Mesenchymal stem cell (in vitro differentiated cells and primary cell): Measurements from ENCODE around the gene MAP4K3.

Experiments used
- DNase-seq: peaks from one replicate; pipeline ENCODE4 v3.0.0-alpha.2; 2013
- H2AFZ ChIP-seq: one replicate; pipeline ENCODE4 v1.6.1; 2013; ENCODE audit warnings: low read depth, mild to moderate bottlenecking, control low read depth, inconsistent platforms, low read length, moderate library complexity
- H2AK5ac ChIP-seq: 2 replicates; pipeline ENCODE4 v1.6.1; 2013; ENCODE audit warnings: low read length, moderate library complexity, mild to moderate bottlenecking, inconsistent platforms; ENCODE audit not compliant: severe bottlenecking
- H2BK120ac ChIP-seq: one replicate; pipeline ENCODE4 v1.6.1; 2013; ENCODE audit warnings: low read depth, mild to moderate bottlenecking, inconsistent platforms, low read length, moderate library complexity
- H2BK12ac ChIP-seq, 2 experiments: one replicate each; pipeline ENCODE4 v1.6.1; 2013; ENCODE audit warnings: inconsistent platforms in 2 of 2, low read length in 2 of 2, mild to moderate bottlenecking in 2 of 2, moderate library complexity in 2 of 2, control low read depth in 1 of 2
- H2BK15ac ChIP-seq: one replicate; pipeline ENCODE4 v1.6.1; 2013; ENCODE audit warnings: mild to moderate bottlenecking, low read depth, inconsistent platforms; ENCODE audit not compliant: poor library complexity, severe bottlenecking
- H2BK5ac ChIP-seq: 2 replicates; pipeline ENCODE4 v1.6.1; 2013; ENCODE audit warnings: low read depth, mild to moderate bottlenecking, low read length, control low read depth, inconsistent platforms; ENCODE audit not compliant: poor library complexity, severe bottlenecking
- H3K14ac ChIP-seq, 2 experiments: one replicate each; pipeline ENCODE4 v1.6.1; 2013; ENCODE audit warnings: inconsistent platforms in 2 of 2, low read length in 2 of 2, control low read depth in 1 of 2, mild to moderate bottlenecking in 1 of 2, moderate library complexity in 1 of 2
- H3K18ac ChIP-seq, 2 experiments: one replicate each; pipeline ENCODE4 v1.6.1; 2013; ENCODE audit warnings: inconsistent platforms in 2 of 2, low read length in 2 of 2, control low read depth in 1 of 2, low read depth in 1 of 2, mild to moderate bottlenecking in 1 of 2
- H3K23ac ChIP-seq, 2 experiments: one replicate each; pipeline ENCODE4 v1.6.1; 2013; ENCODE audit warnings: inconsistent platforms in 2 of 2, low read length in 2 of 2, mild to moderate bottlenecking in 2 of 2, moderate library complexity in 2 of 2, control low read depth in 1 of 2
- H3K27ac ChIP-seq: 2 replicates; pipeline ENCODE4 v1.5.1; 2013; ENCODE audit warnings: mild to moderate bottlenecking, moderate library complexity, low read length, control low read depth, inconsistent platforms; ENCODE audit not compliant: poor library complexity, severe bottlenecking
- H3K27me3 ChIP-seq, 2 experiments: 2 replicates each; pipeline versions ENCODE4 v1.6.1 to v1.7.0; 2013; ENCODE audit warnings: low read length in 2 of 2, mild to moderate bottlenecking in 2 of 2, moderate library complexity in 2 of 2, control low read depth in 1 of 2, inconsistent platforms in 1 of 2; ENCODE audit not compliant: control insufficient read depth in 1 of 2, insufficient read depth in 1 of 2
- H3K36me3 ChIP-seq, 2 experiments: 2 replicates each; pipeline versions ENCODE4 v1.6.1 to v1.7.0; 2013; ENCODE audit warnings: low read length in 2 of 2, control low read depth in 1 of 2, inconsistent platforms in 1 of 2, low read depth in 1 of 2, mild to moderate bottlenecking in 1 of 2; ENCODE audit not compliant: insufficient read depth in 2 of 2, control insufficient read depth in 1 of 2
- H3K4ac ChIP-seq, 2 experiments: one replicate each; pipeline ENCODE4 v1.6.1; 2013; ENCODE audit warnings: inconsistent platforms in 2 of 2, low read length in 2 of 2, mild to moderate bottlenecking in 2 of 2, moderate library complexity in 2 of 2, control low read depth in 1 of 2, low read depth in 1 of 2
- H3K4me1 ChIP-seq: 2 replicates; pipeline ENCODE4 v1.6.1; 2013; ENCODE audit warnings: low read depth, low read length, control low read depth; ENCODE audit not compliant: control insufficient read depth, insufficient read depth
- H3K4me2 ChIP-seq: 2 replicates; pipeline ENCODE4 v1.6.1; 2013; ENCODE audit warnings: low read length, mild to moderate bottlenecking, inconsistent platforms; ENCODE audit not compliant: poor library complexity, severe bottlenecking
- H3K4me3 ChIP-seq, 2 experiments: 2 replicates each; pipeline versions ENCODE4 v1.5.1 to v1.7.0; 2013; ENCODE audit warnings: low read length in 2 of 2, mild to moderate bottlenecking in 2 of 2, control low read depth in 1 of 2, low read depth in 1 of 2; ENCODE audit not compliant: insufficient read depth in 1 of 2
- H3K79me1 ChIP-seq: replicated peaks from 2 replicates; pipeline ENCODE4 v1.6.1; 2013; ENCODE audit warnings: mild to moderate bottlenecking, control low read depth, low read length, inconsistent platforms; ENCODE audit not compliant: poor library complexity, severe bottlenecking
- H3K9ac ChIP-seq: 2 replicates; pipeline ENCODE4 v1.7.0; 2013; ENCODE audit warnings: mild to moderate bottlenecking, low read length, moderate library complexity
- H3K9me3 ChIP-seq: 2 replicates; pipeline ENCODE4 v1.7.0; 2013; ENCODE audit warnings: mild to moderate bottlenecking, low read length; ENCODE audit not compliant: control insufficient read depth
- H4K8ac ChIP-seq: one replicate; pipeline ENCODE4 v1.6.1; 2013; ENCODE audit warnings: inconsistent platforms, mild to moderate bottlenecking, low read length, moderate library complexity
- H4K91ac ChIP-seq: one replicate; pipeline ENCODE4 v1.6.1; 2013; ENCODE audit warnings: mild to moderate bottlenecking, low read length, inconsistent platforms
- WGBS: methylation state at CpG from one replicate; pipeline ENCODE4 v1.1.7; 2013; ENCODE audit warnings: mixed read lengths; 5-methylcytosine and 5-hydroxymethylcytosine counted together

MAP4K3 gene

DNA sequence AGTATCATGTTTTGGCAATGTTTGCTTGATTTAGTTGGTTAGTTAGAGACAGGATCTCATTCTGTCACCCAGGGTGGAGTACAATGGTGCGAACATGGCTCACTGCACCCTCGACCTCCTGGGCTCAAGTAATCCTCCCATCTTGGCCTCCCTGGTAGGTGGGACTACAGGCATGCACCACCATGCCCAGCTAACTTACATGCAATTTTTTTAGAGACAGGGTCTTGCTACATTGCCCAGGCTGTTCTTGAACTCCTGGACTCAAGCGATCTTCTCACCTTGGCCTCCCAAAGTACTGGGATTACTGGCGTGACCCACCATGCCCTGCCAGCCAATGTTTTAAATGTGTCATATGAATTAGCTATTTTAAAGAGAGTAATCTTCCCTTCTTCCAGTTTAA is 177.0 kb downstream of the MAP4K3 start:
- Histone ChIP-seq H3K36me3 (peaks cover 19 to 90% of the 10 kb centered on the region in 2 experiments), H2BK15ac (no peak overlapping the region), H2BK5ac (no peak overlapping the region), H3K9ac (no peak overlapping the region), H3K4ac (no peak overlapping the region), H3K4me2 (no peak overlapping the region), H3K14ac (no peak overlapping the region), H4K8ac (no peak overlapping the region), H3K27ac (no peak overlapping the region), H4K91ac (no peak overlapping the region), H3K4me1 (no peaks in the 10 kb centered on the region), H3K4me3 (no peak overlapping the region), H3K27me3 (no peaks in the 10 kb centered on the region), H3K9me3 (no peaks in the 10 kb centered on the region), H3K18ac (no peak overlapping the region), H3K79me1 (peaks cover 5% of the 10 kb centered on the region), H3K23ac (no peak overlapping the region), H2BK12ac (no peak overlapping the region), H2AK5ac (no peak overlapping the region), H2BK120ac (no peak overlapping the region), H2AFZ (no peak overlapping the region)
- no peak for DNase-seq
- 93% methylated on average over 2 of the region's 4 CpGs for whole genome bisulfite sequencing

DNA sequence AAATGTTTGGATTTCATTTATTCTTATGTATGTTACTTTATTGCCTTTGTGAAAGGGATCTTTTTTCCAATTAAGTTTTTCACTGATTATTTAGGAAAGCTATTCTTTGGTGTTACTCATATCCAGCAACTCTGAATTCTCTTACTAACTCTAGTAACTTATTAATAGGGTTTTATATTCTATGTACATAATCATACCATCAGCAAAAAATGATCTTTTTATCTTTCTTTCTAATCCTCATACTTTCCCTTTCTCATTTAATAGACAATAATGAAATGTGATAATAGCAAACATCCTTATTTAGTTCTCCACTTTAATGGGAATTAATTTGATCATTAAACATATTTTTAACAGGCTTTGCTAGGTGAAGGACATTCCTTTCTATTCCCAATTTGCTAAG is 181.0 kb downstream of the MAP4K3 start:
- no peak overlapping the region for H3K4me3 ChIP-seq
- no peak overlapping the region for H4K8ac ChIP-seq
- H3K18ac ChIP-seq, result no peak overlapping the region
- no peak overlapping the region for H2BK15ac ChIP-seq
- H3K27me3 ChIP-seq, result no peaks in the 10 kb centered on the region
- H2BK5ac ChIP-seq, result no peak overlapping the region
- H3K9ac ChIP-seq, result no peak overlapping the region
- H3K4me2 ChIP-seq, result no peak overlapping the region
- no peaks in the 10 kb centered on the region for H3K9me3 ChIP-seq
- H2AFZ ChIP-seq, result no peak overlapping the region
- H3K14ac ChIP-seq, result no peak overlapping the region
- no peak overlapping the region for H3K27ac ChIP-seq
- no peak overlapping the region for H3K4ac ChIP-seq
- H3K79me1 ChIP-seq, result peaks cover 5% of the 10 kb centered on the region
- DNase-seq, result no peak
- H2AK5ac ChIP-seq, result no peak overlapping the region
- peaks cover 19 to 97% of the 10 kb centered on the region in 2 experiments for H3K36me3 ChIP-seq
- no peak overlapping the region for H3K23ac ChIP-seq
- no peaks in the 10 kb centered on the region for H3K4me1 ChIP-seq
- no peak overlapping the region for H2BK120ac ChIP-seq
- H2BK12ac ChIP-seq, result no peak overlapping the region
- H4K91ac ChIP-seq, result no peak overlapping the region

DNA sequence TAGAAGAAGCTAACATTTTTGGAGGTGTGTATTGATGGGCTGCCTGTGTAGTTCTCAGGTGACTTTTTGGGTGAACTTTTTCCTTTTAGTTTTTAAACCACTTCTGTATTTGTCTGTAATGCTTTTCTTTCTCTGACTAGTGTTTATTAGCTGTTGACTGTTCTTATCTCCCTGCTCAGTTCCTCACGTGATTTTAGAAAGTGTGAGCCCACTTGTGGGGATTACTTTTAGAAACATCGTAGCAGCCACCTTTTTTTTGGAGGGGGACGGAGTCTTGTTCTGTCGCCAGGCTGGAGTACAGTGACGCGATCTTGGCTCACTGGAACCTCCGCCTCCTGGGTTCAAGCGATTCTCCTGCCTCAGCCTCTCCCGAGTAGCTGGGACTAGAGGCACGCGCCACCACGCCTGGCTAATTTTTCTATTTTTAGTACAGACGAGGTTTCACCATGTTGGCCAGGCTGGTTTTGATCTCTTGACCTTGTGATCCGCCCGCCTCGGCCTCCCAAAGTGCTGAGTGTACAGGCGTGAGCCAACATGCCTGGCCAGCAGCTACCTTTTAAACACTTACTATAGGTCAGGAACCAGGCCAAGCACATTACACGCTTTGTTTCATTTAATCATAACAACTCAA is 184.1 kb downstream of the MAP4K3 start:
- no peak overlapping the region for H2BK15ac ChIP-seq
- no peak overlapping the region for H2BK120ac ChIP-seq
- no peak overlapping the region for H2AFZ ChIP-seq
- H3K4me1 ChIP-seq, result no peaks in the 10 kb centered on the region
- no peak overlapping the region for H2BK5ac ChIP-seq
- no peak for DNase-seq
- H3K4me3 ChIP-seq, result no peak overlapping the region
- WGBS, result 91% methylated on average over 16 of the region's 18 CpGs
- H3K27me3 ChIP-seq, result no peaks in the 10 kb centered on the region
- no peak overlapping the region for H2BK12ac ChIP-seq
- peaks cover 15 to 99% of the 10 kb centered on the region in 2 experiments for H3K36me3 ChIP-seq
- H3K4ac ChIP-seq, result no peak overlapping the region
- no peak overlapping the region for H4K8ac ChIP-seq
- no peak overlapping the region for H3K14ac ChIP-seq
- H3K27ac ChIP-seq, result no peak overlapping the region
- no peak overlapping the region for H3K18ac ChIP-seq
- H3K79me1 ChIP-seq, result peaks cover 5% of the 10 kb centered on the region
- no peak overlapping the region for H4K91ac ChIP-seq
- no peak overlapping the region for H3K9ac ChIP-seq
- H2AK5ac ChIP-seq, result no peak overlapping the region
- H3K4me2 ChIP-seq, result no peak overlapping the region
- no peak overlapping the region for H3K23ac ChIP-seq
- no peaks in the 10 kb centered on the region for H3K9me3 ChIP-seq

DNA sequence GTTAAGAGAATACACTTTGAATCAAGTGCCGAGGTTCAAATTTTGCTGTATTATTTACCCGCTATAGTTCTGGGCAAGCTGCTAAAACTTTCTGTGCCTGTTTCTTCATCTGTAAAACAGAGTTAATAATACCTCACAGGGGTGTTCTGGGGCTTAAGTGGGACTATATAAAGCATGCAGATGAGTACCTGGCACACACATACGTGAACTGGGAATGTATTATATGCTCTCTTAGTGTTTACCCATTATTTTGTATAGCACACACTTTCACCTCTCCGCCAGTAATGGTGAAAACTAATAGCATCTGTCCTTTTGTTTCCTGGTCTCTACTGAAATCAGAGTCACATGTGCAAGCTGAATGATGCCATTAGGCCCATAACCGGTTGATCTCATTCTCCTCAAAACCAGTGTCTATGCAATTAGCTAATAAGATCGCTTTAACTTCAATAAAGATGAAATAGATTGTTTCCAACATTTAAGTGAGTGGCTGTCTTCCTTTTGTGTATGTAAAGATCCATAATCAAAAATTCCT is 189.5 kb downstream of the MAP4K3 start:
- Histone ChIP-seq H2AK5ac (no peak overlapping the region), H3K9ac (no peak overlapping the region), H3K9me3 (no peaks in the 10 kb centered on the region), H3K23ac (no peak overlapping the region), H3K27me3 (no peaks in the 10 kb centered on the region), H3K79me1 (no peaks in the 10 kb centered on the region), H2BK5ac (no peak overlapping the region), H3K14ac (no peak overlapping the region), H3K4me2 (no peak overlapping the region), H3K4ac (no peak overlapping the region), H3K4me1 (peaks cover 1% of the 10 kb centered on the region), H3K27ac (no peak overlapping the region), H2BK12ac (no peak overlapping the region), H4K91ac (no peak overlapping the region), H3K4me3 (no peak overlapping the region), H2BK120ac (no peak overlapping the region), H3K18ac (no peak overlapping the region), H3K36me3 (peaks cover 16 to 50% of the 10 kb centered on the region in 2 experiments), H2AFZ (no peak overlapping the region), H2BK15ac (no peak overlapping the region), H4K8ac (no peak overlapping the region)
- WGBS, result 100% methylated on average over 3 of the region's 6 CpGs
- no peak for DNase-seq
